H1 (cell line): Measurements from ENCODE around the gene GADD45B. TPM values are rescaled to one million over a fixed set of nuclear protein-coding genes. Genes with fewer than 3 reads are reported as not detected.

ENCODE experiments used
- ATF2 ChIP-seq: IDR thresholded peaks from 2 replicates; pipeline ENCODE4 v1.6.1; 2012; ENCODE audit warnings: low read length, inconsistent platforms
- CTCF ChIP-seq, 3 experiments: IDR thresholded peaks; 1 replicate in 2 of 3; 2 replicates in 1 of 3; pipeline versions ENCODE4 v1.5.1 to v1.6.1; 2011; ENCODE audit warnings: low read length in 3 of 3, mild to moderate bottlenecking in 3 of 3, inconsistent platforms in 2 of 3, low read depth in 1 of 3, moderate library complexity in 1 of 3; ENCODE audit not compliant: insufficient read depth in 1 of 3; ENCODE audit errors: control extremely low read depth in 1 of 3
- GTF2F1 ChIP-seq: IDR thresholded peaks from 2 replicates; pipeline ENCODE4 v1.6.1; 2012; ENCODE audit warnings: low read depth, low read length, improper control_type of control experiment, borderline replicate concordance
- KDM5A ChIP-seq: fragments of 200-600 bp; IDR thresholded peaks from 2 replicates; pipeline ENCODE4 v1.7.1; 2012; ENCODE audit warnings: mild to moderate bottlenecking, low read length, inconsistent platforms, mixed read lengths
- polyA plus RNA-seq, 7 experiments: library from polyadenylated mRNA; depleted of rRNA in 3 of 7; stranded (reverse) in 5 of 7; unstranded in 2 of 7; fragments of >200 nt in 5 of 7; fragments of 200-250 nt in 2 of 7; gene quantifications; 1 replicate in 5 of 7; 2 replicates in 1 of 7; 4 replicates in 1 of 7; pipeline versions ENCODE4 v1.2.1 to v1.2.3, GENCODE V29; 2011 to 2013; ENCODE audit warnings: missing spikeins in 2 of 7, mixed read lengths in 2 of 7
- total RNA-seq: library from RNA; stranded (reverse); fragmentation: NEBNext Ultra II Directional; extraction: Animal tissue kit (Norgen Biotek cat#: 25700); gene quantifications from 2 replicates; pipeline ENCODE4 v1.2.1, GENCODE V29; 2021

Gene GADD45B
- total and polyA plus RNA-seq, 2 of the 8 experiments (the other 6 are each of a cell fraction or from before 2014, with no cell fraction given) = 7.4 to 11.4 TPM

DNA sequence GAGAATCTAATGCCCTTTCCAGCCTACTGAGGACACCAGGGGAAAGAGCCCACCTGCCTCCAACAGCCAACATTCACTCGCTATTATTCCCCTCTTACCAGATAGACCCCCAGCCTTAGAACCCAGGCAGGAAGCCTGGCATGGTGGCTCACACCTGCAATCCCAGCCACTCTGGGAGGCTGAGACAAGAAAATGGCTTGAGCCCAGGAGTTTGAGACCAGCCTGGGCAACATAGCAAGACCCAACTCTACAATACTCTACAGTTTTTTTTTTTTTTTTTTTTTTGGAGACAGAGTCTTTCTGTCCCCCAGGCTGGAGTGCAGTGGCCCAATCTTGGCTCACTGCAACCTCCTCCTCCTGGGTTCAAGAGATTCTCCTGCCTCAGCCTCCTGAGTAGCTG lies 15.7 kb upstream of the GADD45B start (continued):
- TF ChIP-seq ATF2 (no peak), KDM5A (no peak), GTF2F1 (no peak), CTCF (IDR thresholded peaks at IDR 0.05; ENCODE audit: control extremely low read depth in 1 of 3, insufficient read depth in 1 of 3, low read depth in 1 of 3, low read length in 3 of 3) (no peak)
